GM19463 (cell line): ENCODE measurements around the gene GASK1A.
"Not testable (repeated sequence)": the region's sequence is repeated elsewhere in the genome, so short reads cannot be mapped to it uniquely, and the experiment has no call there.

ENCODE experiments used
- ATAC-seq: cut with Tn5 transposase; IDR thresholded peaks from one replicate; pipeline ENCODE4 v1.9.1; 2021; ENCODE audit warnings: mild to moderate bottlenecking, moderate library complexity; ENCODE audit not compliant: unreplicated experiment

Gene GASK1A

DNA sequence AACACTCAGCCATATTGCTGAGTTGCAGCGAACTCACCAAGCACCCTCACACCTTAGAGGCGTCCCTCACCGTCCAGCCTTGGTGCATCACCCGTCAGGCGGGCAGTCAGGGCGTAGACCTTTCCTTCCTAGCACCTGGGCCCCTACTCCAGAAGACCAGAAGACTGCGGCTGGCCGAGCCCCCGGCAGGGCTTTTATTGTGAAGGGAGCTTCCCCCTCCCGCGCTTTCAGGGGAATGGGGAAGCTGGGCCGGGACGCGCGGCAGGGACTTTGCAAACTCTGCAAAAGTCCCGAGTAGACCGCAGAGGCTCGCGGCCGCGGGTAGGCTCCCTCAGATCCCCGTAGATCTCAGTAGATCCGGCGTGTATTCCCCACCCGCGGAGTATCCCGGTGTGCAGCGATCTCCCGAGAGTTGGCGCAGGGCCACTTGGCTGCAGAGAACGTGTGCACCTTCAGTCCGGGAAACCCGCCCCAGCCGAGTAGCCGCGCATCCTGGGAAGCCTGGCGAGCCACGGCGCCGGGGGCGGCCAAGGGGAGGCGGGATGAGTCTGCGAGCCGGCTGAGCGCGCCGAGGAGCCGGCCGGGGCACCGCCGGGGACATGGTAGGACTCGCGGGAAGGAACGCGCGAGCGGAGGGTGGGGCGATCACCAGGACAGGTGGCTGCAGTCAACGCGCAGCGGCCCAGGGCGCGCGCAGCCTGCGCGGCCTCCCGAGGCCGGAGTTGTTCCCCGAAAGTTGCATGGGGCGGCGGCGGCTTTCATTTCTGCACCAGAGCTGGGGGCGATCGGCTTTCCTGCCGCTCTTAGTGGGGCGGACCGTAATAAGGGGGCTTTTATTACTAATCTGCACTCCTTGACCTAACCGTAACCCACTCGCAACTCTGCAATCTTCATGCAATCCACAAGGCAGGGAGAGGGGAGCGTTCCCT is at the start of gene GASK1A:
Gene GASK1A (plus strand): TSS at position 268 of the 929 bp plus-strand sequence. CDS start 332 bp downstream, at position 600.
- ATAC-seq, result no peak

DNA sequence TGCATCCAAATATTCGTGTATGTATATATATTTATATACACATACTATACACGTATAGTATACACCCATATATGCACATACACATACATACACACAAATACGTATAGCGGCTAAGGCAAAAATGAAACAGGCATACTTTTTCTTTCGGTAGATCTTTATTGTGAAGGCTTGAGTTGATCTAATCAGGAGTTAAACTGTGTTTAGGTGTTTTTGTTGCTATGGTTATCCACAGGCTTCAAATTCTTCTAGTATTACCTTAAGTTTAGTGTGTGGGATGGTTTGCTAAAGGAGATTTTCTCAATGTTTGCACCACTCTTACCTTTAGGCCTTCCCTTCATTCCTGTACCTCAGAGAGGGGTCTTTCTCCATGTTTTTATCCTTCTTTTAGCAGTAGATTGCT is 45.0 kb upstream of the GASK1A start:
- ATAC-seq, result no peak

DNA sequence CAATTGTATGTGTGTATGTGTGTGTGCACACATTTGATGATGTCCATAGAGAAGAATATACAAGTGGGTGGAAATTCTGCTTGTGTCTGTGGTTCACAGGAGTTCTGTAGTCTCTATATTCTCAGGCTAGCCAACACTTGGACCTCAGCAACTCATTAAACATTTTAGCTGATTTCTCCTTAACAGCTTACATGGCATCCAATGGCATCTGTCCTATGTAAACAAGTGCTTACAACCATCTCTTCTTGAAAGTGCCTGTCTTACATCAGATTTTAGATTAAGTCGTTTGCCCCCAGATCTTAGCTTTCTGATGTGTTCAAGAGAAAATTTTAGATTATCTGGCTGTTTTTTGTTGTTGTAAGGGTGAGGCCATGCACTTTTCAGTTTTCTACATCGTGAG is 44.2 kb upstream of the GASK1A start:
- ATAC-seq, result no peak

DNA sequence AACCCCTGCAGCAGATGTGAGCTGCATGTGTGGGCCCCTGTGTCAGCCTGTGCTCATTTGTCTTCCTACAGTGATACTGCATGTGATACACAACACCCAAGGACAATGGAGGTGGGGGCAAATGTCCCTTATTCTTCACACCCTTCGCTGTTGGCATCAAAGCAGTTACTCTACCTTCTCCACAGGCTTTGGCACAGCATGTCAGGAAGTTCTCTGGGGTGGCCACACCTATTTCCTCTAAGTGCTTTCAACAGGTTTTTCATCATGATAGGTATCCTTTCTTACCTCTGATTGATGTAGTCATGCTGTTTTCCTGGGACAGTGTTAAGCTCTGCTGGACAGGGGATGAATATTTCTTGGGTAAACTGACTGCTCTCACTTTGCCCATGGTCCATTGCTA is 43.6 kb upstream of the GASK1A start:
- no peak for ATAC-seq

DNA sequence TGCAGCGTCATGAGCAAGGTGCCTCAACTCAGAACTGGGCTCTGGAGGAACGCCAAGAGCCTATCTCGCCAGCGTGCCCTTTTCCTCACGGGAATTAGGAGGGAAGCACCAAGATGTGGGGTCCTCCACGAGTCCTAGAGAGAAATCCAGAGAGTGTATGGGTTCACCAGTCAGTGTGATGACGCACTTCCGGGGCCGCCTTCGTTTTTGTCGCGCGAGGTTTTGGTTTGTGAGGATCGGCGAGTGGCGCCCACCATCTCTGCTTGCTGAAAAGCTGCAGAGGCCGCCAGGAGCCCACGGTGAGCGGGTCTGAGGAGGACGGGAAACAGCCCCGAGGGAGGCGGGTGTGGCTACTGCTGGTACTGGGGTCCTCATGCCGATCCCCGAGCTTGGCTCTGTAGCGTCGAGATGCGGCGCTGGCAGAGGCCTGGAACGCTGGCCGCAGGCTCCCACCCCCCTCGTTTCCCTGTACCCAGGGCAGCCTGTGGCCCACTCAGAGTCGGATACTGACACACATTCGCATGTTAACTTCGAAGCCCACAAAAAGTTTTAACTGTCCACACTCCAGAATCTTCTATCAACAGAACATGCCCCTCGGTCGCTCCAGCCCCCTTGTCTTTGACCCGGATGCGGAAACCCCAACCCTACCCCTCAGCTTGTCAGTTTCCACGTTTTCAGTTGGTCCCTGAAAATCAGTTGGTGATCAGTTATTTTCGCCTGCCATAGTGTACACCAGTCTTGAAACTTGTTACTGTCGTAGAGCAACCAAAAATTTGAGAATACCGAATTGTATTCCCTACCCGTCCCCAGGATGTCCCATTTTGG is 42.7 kb upstream of the GASK1A start:
- ATAC-seq, result no peak

DNA sequence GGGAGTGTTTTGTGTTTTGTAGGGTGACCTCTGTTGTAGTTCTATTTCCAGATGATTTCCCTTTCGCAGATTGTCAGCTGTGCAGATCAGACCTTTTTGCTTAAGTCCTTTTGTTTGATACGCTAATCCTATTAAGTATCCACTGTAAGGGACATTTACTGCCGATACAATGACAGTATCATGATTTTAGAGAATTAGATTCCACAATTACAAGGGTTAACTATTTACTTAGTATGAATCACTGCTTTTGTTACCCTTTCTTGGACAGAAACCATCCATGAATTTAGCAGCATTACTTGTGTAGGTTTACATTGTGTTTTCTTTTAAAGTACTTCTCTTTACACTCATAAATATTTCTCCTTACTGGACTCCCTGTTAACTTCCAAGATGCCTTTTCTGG is 41.8 kb upstream of the GASK1A start:
- no peak for ATAC-seq

DNA sequence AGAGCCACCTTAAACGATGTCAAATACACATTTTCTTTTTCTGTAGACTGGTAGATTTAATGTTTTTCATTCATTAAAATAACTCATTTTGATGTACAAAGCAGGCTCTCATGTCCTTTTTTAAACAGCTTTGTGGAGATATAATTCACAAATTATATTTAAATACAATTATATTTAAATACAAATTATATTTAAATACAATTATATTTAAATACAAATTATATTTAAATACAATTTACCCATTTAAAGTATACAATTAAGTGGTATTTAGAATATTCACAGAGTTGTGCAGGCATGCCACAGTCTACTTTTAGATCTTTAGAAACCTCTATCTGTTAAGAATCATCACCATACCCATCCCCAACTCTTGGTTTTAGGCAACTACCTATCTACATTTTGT is 36.4 kb upstream of the GASK1A start:
- no peak for ATAC-seq

DNA sequence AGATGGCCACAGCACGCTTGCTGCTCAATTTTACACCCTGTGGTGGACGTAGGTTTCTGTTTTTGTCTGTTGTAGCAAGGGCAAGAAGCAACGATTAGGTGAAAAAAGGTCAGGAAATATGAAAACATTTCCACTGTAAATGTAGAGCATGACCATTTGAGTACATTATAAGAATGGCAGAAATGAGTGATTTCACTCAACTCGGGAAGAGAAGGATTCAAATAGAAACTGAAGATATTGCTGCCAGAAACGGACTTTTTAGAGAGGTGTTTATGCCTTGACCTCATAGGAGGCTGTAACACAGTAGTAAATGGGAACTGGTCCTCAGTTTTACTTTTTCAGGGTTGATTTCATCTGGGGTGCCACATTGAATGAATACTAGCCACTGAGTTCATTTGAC is 33.1 kb upstream of the GASK1A start:
- ATAC-seq, result no peak

DNA sequence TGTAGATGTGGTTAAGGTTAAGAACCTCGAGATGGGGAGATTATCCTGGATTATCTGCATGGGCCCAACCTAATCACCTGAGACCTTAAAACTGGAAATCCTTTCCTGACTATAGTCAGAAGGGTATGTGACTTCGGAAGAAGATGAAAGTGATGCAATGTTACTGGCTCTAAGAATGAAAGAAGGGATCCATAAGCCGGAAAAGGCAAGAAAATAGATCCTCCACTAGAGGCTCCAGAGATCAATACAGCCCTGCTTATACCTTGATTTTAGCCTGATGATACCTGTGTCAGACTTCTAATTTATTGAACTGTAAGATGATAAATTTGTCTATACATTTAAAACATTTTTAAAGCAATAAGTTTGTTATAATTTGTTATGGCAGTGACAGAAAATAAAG is 21.5 kb upstream of the GASK1A start:
- no peak for ATAC-seq

DNA sequence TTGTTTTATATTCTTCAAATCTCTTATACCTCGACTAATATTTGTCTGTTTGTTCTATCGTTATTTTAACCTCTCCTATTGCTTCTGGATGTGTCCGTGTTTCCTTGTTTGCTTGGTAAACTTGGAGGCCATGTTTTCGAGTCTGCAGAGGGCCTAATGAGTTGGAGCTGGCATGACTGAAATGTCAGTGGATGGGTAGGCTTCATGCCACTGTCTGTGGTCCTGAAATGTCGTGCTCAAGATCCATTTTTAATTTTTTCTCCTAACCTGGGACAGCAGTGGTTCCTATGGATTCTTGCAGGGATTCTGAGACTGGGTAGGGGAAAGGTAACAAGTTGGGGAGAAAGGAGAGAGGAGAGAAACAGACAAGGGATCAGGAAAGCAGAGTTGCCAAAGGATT is 18.8 kb upstream of the GASK1A start:
- ATAC-seq, result no peak

DNA sequence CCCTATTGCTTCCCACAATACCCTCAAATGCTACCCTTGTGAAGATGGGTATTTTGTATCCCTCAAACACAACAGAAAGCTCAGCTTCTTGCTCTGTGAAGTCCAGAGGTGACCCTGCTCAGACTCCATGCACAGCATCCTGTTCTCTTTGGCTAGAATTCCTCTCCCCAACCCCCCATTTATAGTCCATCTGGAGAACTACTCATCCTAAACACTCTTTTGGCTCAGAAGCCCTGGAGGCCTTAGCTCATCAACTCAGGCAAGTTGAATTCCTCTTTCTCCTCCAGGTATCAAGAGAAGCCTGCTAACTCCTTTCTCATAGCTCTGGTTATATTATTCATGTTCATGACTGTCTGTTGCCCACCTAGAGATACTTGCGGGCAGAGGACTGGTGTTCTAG is 18.3 kb upstream of the GASK1A start:
- ATAC-seq, result no peak

DNA sequence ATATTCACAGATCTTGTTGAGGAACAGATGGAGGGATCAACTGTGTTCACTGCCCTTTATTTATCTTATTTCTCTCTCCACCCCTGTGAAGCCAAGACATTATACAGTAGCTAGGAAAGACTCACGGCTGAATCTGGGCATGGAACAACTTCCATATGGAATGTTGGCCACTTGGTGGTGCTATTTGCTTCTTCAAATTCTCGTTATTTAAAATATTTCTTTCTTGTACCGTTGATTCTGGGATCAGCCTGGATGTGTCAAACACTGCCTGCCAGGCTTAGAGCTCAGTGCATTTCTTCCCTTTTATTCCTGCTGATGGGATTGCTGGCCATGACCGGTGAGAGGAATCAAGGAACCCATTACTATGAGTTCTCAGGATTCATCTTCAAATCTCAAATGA is 17.5 kb upstream of the GASK1A start:
- no peak for ATAC-seq

DNA sequence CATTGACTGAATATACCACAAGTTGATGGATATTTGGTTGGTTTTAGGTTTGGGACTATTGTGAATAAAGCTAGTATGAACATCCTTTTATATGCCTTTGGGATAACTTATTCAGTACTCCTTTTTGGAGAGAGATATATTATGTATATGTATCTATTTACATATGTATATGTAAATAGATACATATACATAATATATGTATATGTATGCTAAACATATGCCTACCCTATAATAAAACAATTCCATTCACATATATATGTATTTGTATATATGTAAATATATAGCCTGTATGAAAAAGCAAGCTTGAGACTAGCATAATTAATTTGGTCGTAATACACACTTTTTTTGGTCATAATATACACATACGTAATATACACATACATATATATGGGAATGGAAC is 15.8 kb upstream of the GASK1A start:
- ATAC-seq, result no peak

DNA sequence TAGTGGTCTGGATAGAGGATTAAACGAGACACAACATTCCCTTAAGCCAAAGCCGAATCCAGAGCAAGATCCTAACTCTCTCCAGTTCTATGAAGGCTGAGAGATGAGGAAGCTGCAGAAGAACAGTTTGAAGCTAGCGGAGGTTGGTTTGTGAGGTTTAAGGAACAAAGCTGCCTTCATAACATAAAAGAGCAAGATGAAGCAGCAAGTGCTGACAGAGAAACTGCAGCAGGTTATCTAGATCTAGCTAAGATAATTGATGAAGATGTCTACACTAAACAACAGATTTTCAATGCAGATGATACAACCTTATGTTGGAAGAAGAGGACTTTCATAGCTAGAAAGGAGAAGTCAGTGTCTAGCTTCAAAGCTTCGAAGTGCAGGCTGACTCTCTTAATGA is 14.8 kb upstream of the GASK1A start:
- no peak for ATAC-seq

DNA sequence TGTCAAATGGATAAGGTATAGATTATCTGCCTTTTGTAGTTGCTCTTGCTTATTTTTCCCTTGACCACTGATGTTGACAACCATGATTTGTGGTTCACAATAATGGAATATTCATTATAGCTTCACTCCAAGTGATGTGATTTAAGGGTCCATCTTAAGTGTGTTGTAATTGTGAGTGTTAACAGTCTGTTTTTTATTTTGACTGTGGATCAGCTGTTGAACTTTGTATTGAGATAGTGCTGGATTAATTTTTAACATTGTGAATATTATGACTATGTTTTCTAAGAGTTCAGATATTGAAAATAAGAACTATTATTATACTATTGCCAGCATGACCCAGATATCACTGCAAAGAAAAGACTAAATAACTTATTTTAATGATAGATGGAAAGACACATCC is 8.6 kb upstream of the GASK1A start:
- ATAC-seq, result no peak

DNA sequence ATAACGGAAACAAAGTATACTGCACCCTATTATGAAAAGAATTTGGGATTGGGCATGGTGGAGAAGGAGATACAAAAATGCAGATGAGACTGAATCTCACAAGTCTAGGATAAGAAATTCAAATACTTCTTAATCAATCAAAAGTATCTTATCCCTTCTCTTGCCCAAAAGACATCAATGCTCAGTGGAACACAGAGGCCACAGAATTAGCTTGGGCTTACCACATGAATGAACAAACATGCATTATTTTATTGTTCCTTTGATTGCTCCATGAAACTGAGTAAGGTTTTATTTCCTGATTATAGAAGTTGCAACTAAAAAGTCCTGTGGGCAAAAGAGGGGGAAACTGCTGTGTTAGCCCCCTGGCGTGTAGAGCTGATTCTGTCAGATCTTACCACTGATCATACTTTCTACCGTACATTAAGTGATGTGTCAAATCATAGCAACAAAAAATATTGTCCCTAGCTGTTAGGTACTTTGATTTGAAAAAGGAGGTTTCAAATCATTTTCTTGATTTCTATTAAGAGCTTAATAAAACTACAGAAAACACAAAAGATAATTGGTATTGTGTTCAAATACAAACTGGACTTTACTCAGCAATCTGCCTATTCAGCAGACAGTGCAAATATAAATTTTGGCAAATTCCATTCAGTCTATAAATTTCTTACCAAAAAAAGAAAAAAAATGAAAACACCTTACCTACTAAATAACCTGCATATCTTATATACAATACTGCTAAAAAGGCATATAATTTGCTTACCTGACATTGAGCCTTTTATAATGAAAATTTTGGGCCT is 7.9 kb upstream of the GASK1A start:
- no peak for ATAC-seq

DNA sequence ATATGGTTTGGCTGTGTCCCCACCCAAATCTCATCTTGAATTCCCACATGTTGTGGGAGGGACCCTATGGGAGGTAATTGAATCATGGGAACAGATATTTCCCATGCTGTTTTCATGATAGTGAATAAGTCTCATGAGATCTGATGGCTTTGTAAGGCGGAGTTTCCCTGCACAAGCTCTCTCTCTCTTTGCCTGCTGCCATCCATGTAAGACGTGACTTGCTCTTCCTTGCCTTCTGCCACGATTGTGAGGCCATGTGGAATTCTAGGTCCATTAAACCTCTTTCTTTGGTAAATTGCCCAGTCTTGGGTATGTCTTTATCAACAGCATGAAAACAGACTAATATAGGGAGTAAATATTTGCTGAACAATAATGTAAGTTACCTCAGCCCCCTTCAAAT is 4.2 kb upstream of the GASK1A start:
- not testable (repeated sequence) for ATAC-seq

DNA sequence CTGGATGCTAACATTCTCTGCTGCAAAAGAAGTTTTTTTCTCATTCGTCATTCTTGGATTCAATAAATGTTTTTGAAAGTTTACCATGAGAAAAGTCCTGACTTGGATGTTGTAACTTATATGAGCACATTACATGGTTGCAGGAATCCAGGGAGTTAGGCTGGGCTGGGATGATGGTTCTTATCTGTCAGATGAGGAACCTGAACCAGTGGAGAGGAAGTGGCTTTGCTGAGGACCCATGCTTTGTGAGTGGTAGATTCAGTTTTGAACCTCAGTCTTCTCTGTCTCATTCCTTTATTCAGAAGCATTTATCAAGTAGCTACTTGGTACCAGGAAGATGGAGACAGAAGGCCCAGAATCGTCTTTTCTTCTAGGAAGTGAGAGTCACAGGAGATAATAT is 3.7 kb upstream of the GASK1A start:
- no peak for ATAC-seq

DNA sequence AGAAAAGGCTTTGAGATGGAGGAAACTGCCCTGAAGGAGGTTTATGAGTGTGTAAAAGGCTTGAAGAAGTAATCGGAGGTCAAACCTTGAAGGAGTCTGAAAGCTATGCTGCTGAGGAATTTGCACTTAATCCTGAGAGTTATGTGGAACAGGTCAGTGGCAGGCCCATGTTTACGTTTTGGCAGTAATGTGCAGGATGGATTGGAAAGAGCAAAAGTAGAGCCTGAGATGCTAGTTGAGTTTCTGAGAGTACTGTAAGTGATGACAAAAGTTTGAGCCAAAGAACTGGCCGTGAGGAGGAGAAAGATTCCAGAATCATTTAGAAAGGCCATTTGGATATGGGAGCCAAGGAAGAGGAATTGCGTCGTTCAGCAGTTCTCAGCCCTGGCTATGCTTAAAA is 3.2 kb upstream of the GASK1A start:
- no peak for ATAC-seq

DNA sequence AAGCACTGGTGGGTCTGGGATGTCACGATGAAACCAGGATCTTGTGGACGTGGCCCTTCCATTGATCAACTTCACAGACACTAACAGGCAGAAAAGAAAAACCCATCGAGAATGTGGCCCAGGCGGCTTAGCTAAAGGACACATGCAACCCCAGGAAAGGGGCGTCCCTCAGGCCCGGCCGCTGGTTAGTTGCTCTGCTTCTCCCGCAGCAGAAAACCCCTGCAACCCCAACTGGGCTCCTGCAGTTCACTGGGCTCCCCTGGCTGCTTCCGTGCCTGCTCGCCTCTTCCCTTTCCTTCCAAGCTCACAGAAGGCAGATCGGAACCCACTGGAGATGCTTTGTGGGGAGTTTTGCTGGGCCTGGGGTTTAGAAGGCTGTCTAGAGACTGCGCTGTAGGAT is 1.1 kb downstream of the GASK1A start:
- no peak for ATAC-seq

DNA sequence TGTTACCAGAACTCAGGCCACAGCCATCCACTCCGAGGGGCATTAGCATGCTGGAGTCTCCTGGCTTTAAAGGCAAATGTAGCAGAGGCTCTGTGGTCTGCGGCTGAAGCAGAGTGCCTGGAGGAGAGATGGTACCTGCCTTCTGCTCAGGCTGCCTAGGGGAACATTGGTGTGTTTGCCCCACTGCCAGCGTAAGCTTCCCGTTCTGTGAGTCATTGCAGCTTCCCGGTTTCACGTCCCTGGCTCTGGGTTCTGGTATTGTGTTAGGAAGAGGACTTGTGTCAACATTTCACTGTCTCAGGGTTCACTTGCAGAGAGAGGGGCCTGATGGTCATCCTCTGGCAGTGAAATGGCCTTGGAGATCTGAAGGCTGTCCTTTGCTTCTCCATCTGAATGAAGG is 1.8 kb downstream of the GASK1A start:
- no peak for ATAC-seq
